Mucosa of descending colon (tissue), 3 donors: ENCODE data around the gene SLC2A9. TPM values are rescaled to one million over a fixed set of nuclear protein-coding genes. Genes with fewer than 3 reads are reported as not detected.

Experiments used
- ATAC-seq: fragments of 200-7000 bp; cut with Tn5 transposase; one replicate; pipeline ENCODE4 v1.9.1; 2020; ENCODE audit warnings: mild to moderate bottlenecking, moderate library complexity
- DNase-seq, 3 donors: peaks; one replicate each; pipeline ENCODE4 v3.0.0-alpha.2; 2020
- H3K36me3 ChIP-seq: fragments of 200-600 bp; one replicate; pipeline ENCODE4 v1.8.0; 2021; ENCODE audit warnings: low read depth, mild to moderate bottlenecking
- H3K4me1 ChIP-seq: fragments of 200-600 bp; one replicate; pipeline ENCODE4 v1.8.0; 2021; ENCODE audit warnings: low read depth, mild to moderate bottlenecking
- H3K4me3 ChIP-seq: fragments of 200-600 bp; one replicate; pipeline ENCODE4 v1.8.0; 2021; ENCODE audit warnings: mild to moderate bottlenecking
- H3K9me3 ChIP-seq: fragments of 200-600 bp; one replicate; pipeline ENCODE4 v1.8.0; 2021; ENCODE audit warnings: mild to moderate bottlenecking
- intact Hi-C, 2 donors: fragments of 100-400 bp; cut with DNase I in 1 of 2; cut with micrococcal nuclease in 1 of 2; formaldehyde crosslinking; loops; one replicate each; pipeline versions ENCODE4 v1.11.0 to v1.11.1; 2022; cut with DNase I, micrococcal nuclease
- total RNA-seq, 3 donors: library from RNA; stranded (reverse); fragmentation: NEBNext Ultra II Directional in 2 of 3; extraction: Animal tissue kit (Norgen Biotek cat#: 25700) in 2 of 3; gene quantifications; one replicate each; pipeline versions ENCODE4 v1.2.1 to v1.2.4, GENCODE V29; 2021 to 2023
- TF ChIP-seq, protein P1 (sequence below): fragments of 200-600 bp; IDR thresholded peaks from one replicate; pipeline ENCODE4 v1.8.0; 2022; ENCODE audit warnings: antibody characterized with exemption, mild to moderate bottlenecking
- donor health status: DM: no; HTN: no; CAD: no; lungs with moderate emphysema.
- donor health status: DM: no; HTN: no; CAD: no.
- donor health status: DM: no; HTN: yes; CAD: no.

Gene SLC2A9
- total RNA-seq, 3 donors from 2014 or later: 4.8 to 8.9 (median 8.1) TPM

DNA sequence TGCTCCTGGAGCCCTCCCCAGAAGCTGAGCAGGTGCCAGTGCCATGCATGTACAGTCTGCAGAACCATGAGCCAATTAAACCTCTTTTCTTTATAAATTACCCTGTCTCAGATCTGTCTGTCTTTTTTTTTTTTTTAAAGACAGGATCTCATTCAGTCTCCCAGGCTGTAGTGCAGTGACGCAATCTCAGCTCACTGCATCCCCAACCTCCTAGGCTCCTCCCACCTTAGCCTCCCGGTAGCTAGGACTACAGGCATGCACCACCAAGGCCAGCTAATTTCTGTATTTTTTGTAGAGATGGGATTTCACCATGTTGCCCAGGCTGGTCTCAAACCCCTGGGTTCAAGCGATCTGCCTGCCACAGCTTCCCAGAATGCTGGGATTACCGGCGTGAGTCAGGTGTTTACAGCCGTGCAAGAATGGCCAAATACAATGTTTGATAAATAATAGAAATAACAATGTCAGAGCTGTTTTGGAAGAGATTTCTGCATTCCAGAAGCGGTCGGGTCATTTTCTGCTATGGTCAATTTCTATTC, 68.8 kb downstream of the SLC2A9 start:
- TF ChIP-seq, protein P1, sequence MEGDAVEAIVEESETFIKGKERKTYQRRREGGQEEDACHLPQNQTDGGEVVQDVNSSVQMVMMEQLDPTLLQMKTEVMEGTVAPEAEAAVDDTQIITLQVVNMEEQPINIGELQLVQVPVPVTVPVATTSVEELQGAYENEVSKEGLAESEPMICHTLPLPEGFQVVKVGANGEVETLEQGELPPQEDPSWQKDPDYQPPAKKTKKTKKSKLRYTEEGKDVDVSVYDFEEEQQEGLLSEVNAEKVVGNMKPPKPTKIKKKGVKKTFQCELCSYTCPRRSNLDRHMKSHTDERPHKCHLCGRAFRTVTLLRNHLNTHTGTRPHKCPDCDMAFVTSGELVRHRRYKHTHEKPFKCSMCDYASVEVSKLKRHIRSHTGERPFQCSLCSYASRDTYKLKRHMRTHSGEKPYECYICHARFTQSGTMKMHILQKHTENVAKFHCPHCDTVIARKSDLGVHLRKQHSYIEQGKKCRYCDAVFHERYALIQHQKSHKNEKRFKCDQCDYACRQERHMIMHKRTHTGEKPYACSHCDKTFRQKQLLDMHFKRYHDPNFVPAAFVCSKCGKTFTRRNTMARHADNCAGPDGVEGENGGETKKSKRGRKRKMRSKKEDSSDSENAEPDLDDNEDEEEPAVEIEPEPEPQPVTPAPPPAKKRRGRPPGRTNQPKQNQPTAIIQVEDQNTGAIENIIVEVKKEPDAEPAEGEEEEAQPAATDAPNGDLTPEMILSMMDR: no peak
- no peak for ATAC-seq
- Histone ChIP-seq H3K4me1 (no peaks in the 10 kb centered on the region), H3K4me3 (no peak overlapping the region), H3K9me3 (no peaks in the 10 kb centered on the region), H3K36me3 (no peaks in the 10 kb centered on the region)
- intact Hi-C loops: no loop called here
- no peak for DNase-seq

DNA sequence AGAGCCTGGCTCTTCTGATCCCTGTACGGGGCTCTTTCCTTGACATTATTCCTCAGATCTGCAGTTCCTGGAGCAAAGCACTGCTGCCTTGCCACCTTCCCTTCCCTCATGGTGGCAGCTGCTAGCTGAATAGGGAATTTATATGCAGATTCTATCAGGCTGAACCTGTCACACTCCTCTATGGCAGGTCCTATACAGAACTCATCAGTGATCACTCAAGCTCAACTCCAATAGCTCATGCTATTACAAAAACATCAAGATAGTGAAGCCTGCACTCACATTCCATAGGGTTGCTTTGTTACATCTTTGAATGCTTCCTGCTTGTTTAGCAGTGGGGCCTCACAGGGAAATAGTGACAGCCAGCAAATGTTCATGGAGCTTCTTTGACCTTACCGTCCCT, 71.7 kb downstream of the SLC2A9 start:
- ATAC-seq: no peak
- intact Hi-C loops: no loop called here
- Histone ChIP-seq H3K4me3 (no peak overlapping the region), H3K4me1 (no peaks in the 10 kb centered on the region), H3K36me3 (no peaks in the 10 kb centered on the region), H3K9me3 (no peaks in the 10 kb centered on the region)
- no peak for DNase-seq
- TF ChIP-seq, protein P1: no peak

DNA sequence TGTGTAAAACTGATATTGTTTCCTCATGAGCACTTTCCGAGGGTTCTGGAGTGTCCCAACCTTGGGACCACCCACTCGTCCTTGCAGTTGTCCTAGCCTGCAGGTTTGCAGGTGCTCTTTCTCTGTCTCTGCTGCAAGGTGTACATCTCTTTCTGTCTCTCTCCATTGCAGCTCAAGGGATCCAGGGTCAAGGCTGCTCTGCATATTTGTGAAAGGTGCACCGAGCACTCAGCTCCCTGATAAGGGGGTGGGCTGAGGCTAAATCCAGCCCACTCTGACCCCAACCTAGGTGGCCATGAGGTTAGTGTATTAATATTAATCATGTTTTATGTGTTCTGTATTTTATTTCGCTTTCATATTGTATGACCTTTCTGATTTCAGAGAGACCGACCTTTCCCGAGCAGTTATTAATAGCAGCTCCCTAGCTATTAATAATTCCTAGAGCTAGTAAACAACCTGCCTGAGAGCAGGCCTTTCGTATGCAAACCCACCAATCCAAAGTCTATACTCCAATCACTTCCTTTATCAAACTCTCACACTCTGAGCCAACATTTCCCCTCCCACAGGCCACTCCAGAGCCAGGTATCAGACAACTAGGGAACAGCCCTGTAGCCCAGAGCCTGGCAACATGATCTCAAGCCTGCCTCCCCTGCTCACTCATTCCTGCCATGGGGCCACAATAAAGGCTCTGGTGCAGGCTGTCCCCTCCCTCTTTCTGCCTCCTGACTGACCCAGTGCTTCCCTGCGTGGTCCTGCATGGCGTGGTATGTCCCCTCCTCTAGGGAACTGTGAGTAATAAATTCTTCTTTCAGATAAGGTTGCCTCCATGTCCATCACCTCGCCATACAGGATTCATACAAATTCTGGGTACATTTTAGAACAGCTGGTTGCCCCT, 73.9 kb downstream of the SLC2A9 start:
- H3K4me1 ChIP-seq: no peaks in the 10 kb centered on the region
- H3K4me3 ChIP-seq: no peak overlapping the region
- H3K9me3 ChIP-seq: no peaks in the 10 kb centered on the region
- ATAC-seq (no peak), DNase-seq (no peak)
- TF ChIP-seq, protein P1: no peak
- intact Hi-C loops: no loop called here
- no peaks in the 10 kb centered on the region for H3K36me3 ChIP-seq

DNA sequence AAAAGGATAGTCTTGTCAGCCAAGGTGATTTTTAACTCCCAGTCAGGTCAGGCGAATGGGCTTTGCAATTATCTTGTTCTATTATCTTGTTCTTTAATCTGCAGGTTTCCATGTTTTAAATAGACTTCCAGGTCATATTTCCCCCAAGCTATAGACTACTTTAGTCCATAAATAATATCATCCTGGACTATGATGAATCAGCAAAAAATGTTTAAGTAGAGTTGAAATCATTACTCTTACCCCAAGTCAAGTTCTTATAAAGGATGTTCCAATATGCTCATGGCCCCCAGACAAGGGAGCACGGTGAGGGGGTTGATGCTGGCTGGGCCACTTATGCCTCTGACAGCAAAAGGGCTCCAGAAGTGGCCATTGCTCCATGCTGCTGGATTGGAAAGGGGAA, 75.1 kb downstream of the SLC2A9 start:
- intact Hi-C loops: no loop called here
- H3K4me1 ChIP-seq: no peaks in the 10 kb centered on the region
- TF ChIP-seq, protein P1: no peak
- no peak for ATAC-seq
- H3K9me3 ChIP-seq: no peaks in the 10 kb centered on the region
- no peak overlapping the region for H3K4me3 ChIP-seq
- DNase-seq: no peak
- H3K36me3 ChIP-seq: no peaks in the 10 kb centered on the region

DNA sequence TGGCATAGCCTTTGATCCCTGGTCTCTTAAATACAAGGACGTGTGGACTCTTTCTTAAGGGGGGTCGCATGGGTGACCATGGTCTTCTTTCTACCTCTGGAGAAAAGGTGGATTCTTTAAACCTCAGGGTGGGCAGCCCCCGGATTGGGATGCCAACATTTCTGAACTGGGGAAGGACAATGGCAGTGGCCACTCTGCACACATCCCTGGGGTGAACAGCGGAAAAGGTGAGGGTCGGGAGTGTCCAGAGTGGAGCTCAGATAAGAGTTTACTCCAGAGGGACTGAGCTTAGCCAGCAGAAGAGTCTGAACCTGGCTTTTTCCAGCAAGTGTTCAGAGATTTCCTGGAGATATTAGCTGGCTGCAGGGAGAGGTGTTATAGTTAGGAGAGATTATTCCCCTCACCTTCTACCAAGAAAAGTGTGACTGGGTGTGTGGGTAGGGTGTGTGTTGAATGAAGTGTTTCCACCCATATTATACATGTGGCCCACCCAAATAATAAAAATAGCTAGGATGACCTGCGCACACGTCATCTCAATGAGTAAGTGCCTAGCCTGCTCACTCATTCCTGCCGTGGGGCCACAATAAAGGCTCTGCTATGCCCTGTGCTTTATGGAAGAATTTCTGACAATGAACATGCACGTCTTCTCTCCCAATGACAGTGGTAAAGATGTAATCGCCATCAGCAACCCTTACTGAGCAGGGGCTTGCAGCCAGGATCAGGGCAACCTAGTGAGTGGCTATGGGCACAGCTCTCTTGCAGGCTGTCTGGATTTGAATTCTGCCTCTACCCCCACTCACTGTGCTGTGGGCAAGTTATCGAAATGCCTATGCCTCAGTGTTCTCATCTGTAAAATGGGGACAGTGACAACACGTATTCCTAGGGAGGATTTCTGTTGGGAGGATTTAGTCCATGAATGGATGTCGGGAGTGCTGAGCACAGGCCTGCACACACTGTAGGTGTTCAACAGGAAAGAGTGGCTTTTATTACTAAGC, 76.6 kb downstream of the SLC2A9 start:
- H3K4me1 ChIP-seq: no peaks in the 10 kb centered on the region

More for the DNA sequence above, 76.6 kb downstream of the SLC2A9 start:
- ATAC-seq: peak; percentile 72
- DNase-seq: no peak
- H3K4me3 ChIP-seq: no peak overlapping the region
- intact Hi-C loops: no loop called here
- TF ChIP-seq, protein P1: no peak
- H3K9me3 ChIP-seq: no peaks in the 10 kb centered on the region
- no peaks in the 10 kb centered on the region for H3K36me3 ChIP-seq
